NT2/D1 (cell line): ENCODE measurements around the gene SRGAP3.

ENCODE experiments used
- SUZ12 ChIP-seq: IDR thresholded peaks from 2 replicates; pipeline ENCODE4 v1.6.1; 2011; ENCODE audit not compliant: insufficient read length, insufficient read depth; ENCODE audit errors: extremely low read depth
- ZNF274 ChIP-seq: IDR thresholded peaks from 2 replicates; pipeline ENCODE4 v1.6.1; 2011; ENCODE audit warnings: mild to moderate bottlenecking, low read depth, low read length

DNA sequence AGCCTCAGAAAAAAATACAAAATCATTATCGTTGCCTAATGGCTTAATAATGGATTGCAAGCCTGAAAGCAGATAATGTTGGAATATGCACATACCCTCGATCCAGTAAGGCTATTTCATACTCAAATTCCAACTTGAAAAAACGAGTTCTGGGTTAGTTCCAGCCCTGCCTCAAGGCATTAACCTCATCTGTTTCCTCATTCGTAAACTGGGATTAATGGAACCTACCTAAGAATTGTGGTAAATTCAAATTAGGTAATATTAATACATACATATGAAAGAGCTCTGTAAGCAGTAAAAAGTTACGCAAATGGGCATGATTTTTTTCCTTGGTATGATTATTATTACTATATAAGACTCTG lies 107.5 kb downstream of the SRGAP3 start:
- TF ChIP-seq ZNF274, result no peak
- TF ChIP-seq SUZ12, result no peak
